NCI-H2196 (cell line): ENCODE data around the gene FGFRL1.
"Not testable (repeated sequence)": the region's sequence is repeated elsewhere in the genome, so short reads cannot be mapped to it uniquely, and the experiment has no call there.

ENCODE experiments used
- DNase-seq: peaks from one replicate; lab custom pipeline; 2025; ENCODE audit not compliant: unreplicated experiment; lab: John Stamatoyannopoulos, UW

The FGFRL1 gene

GRCh38 chr4:1048773-1049590 lies 37.6 kb downstream of the FGFRL1 start:
- no peak for DNase-seq

GRCh38 chr4:1049591-1049905 lies 38.1 kb downstream of the FGFRL1 start:
- no peak for DNase-seq

GRCh38 chr4:1050486-1051213 lies 39.2 kb downstream of the FGFRL1 start:
- DNase-seq = no peak

GRCh38 chr4:1051472-1051871 lies 40.0 kb downstream of the FGFRL1 start:
- DNase-seq = no peak

GRCh38 chr4:1052231-1052671 lies 40.8 kb downstream of the FGFRL1 start:
- no peak for DNase-seq

GRCh38 chr4:1053080-1053661 lies 41.7 kb downstream of the FGFRL1 start:
- no peak for DNase-seq

- not testable (repeated sequence) for DNase-seq
These were observed 42.5 kb downstream of the FGFRL1 start for GRCh38 chr4:1053891-1054290.

GRCh38 chr4:1054696-1055242 lies 43.3 kb downstream of the FGFRL1 start:
- not testable (repeated sequence) for DNase-seq

- not testable (repeated sequence) for DNase-seq
These were observed 43.8 kb downstream of the FGFRL1 start for GRCh38 chr4:1055243-1055701.

- no peak for DNase-seq
These were observed 44.5 kb downstream of the FGFRL1 start for GRCh38 chr4:1055721-1056590.

- DNase-seq = no peak
These were observed 45.4 kb downstream of the FGFRL1 start for GRCh38 chr4:1056671-1057402.

GRCh38 chr4:1057403-1057745 lies 45.9 kb downstream of the FGFRL1 start:
- no peak for DNase-seq

- no peak for DNase-seq
These were observed 47.0 kb downstream of the FGFRL1 start for GRCh38 chr4:1058198-1058996.

- DNase-seq = no peak
These were observed 47.7 kb downstream of the FGFRL1 start for GRCh38 chr4:1058997-1059665.

- no peak for DNase-seq
These were observed 48.7 kb downstream of the FGFRL1 start for GRCh38 chr4:1060121-1060520.

- DNase-seq = no peak
These were observed 49.2 kb downstream of the FGFRL1 start for GRCh38 chr4:1060621-1061020.

- no peak for DNase-seq
These were observed 49.8 kb downstream of the FGFRL1 start for GRCh38 chr4:1061056-1061700.

- DNase-seq = no peak
These were observed 50.3 kb downstream of the FGFRL1 start for GRCh38 chr4:1061760-1062159.
